Smooth muscle cell (in vitro differentiated cells): Measurements from ENCODE around the gene GHR. TPM values are rescaled to one million over a fixed set of nuclear protein-coding genes. Genes with fewer than 3 reads are reported as not detected.

Source experiments
- DNase-seq: peaks from one replicate; lab custom pipeline; 2025; ENCODE audit not compliant: unreplicated experiment; lab: John Stamatoyannopoulos, UW
- H2AFZ ChIP-seq: fragments of 200-600 bp; sonication (generic); 2 replicates; pipeline ENCODE4 v1.6.0; 2016; ENCODE audit warnings: antibody characterized with exemption, low read depth, mild to moderate bottlenecking
- H3F3A ChIP-seq: fragments of 200-600 bp; sonication (generic); 2 replicates; pipeline ENCODE4 v1.6.0; 2017; ENCODE audit warnings: antibody characterized with exemption, low read depth
- H3K27ac ChIP-seq: fragments of 200-600 bp; sonication (generic); 2 replicates; pipeline ENCODE4 v1.5.1; 2016; ENCODE audit warnings: low read depth, mild to moderate bottlenecking
- H3K27me3 ChIP-seq: fragments of 200-600 bp; sonication (generic); 2 replicates; pipeline ENCODE4 v1.6.1; 2016; ENCODE audit warnings: low read depth, mild to moderate bottlenecking
- H3K36me3 ChIP-seq: fragments of 200-600 bp; sonication (generic); 2 replicates; pipeline ENCODE4 v1.5.1; 2016; ENCODE audit warnings: low read depth
- H3K4me1 ChIP-seq: fragments of 200-600 bp; sonication (generic); 2 replicates; pipeline ENCODE4 v1.5.1; 2016; ENCODE audit warnings: low read depth
- H3K4me2 ChIP-seq: fragments of 200-600 bp; sonication (generic); 2 replicates; pipeline ENCODE4 v1.6.0; 2016; ENCODE audit warnings: mild to moderate bottlenecking
- H3K4me3 ChIP-seq: fragments of 200-600 bp; sonication (generic); 2 replicates; pipeline ENCODE4 v1.5.1; 2016; ENCODE audit warnings: mild to moderate bottlenecking
- H3K79me2 ChIP-seq: fragments of 200-600 bp; sonication (generic); 2 replicates; pipeline ENCODE4 v1.6.0; 2016; ENCODE audit warnings: low read depth, mild to moderate bottlenecking
- H3K9ac ChIP-seq: fragments of 200-600 bp; sonication (generic); 2 replicates; pipeline ENCODE4 v1.6.0; 2016; ENCODE audit warnings: low read depth
- H3K9me3 ChIP-seq: fragments of 200-600 bp; sonication (generic); replicated peaks from 2 replicates; pipeline ENCODE4 v1.5.1; 2016; ENCODE audit warnings: low read depth
- H4K20me1 ChIP-seq: fragments of 200-600 bp; sonication (generic); 2 replicates; pipeline ENCODE4 v1.6.0; 2016; ENCODE audit warnings: low read depth
- CTCF ChIP-seq: fragments of 200-600 bp; sonication (generic); IDR thresholded peaks from 2 replicates; pipeline ENCODE4 v1.5.1; 2017; ENCODE audit warnings: borderline replicate concordance, mild to moderate bottlenecking, antibody characterized with exemption; ENCODE audit not compliant: insufficient read depth, poor library complexity, severe bottlenecking
- WGBS: methylation state at CpG from one replicate; pipeline ENCODE4 v1.1.7; 2016; ENCODE audit warnings: low lambda C conversion rate; 5-methylcytosine and 5-hydroxymethylcytosine counted together
- polyA plus RNA-seq: library from polyadenylated mRNA; unstranded; fragments of >200 nt; fragmentation: Nextera tagmentation; extraction: Ambion mirVana; gene quantifications from 2 replicates; pipeline ENCODE4 v1.2.1, GENCODE V29; 2016
- total RNA-seq: library from RNA; depleted of rRNA; stranded (reverse); fragments of >200 nt; gene quantifications from 2 replicates; pipeline ENCODE4 v1.2.3, GENCODE V29; 2014

The GHR gene
- total and polyA plus RNA-seq, 2 experiments from 2014 or later: 2.1 to 4.3 TPM

GRCh38 chr5:42506662-42507061 is 83.4 kb downstream of the GHR start:
- H3K27ac ChIP-seq: no peak overlapping the region
- no peak overlapping the region for H3K4me3 ChIP-seq
- no peak for DNase-seq
- H3K4me1 ChIP-seq: peaks cover 4% of the 10 kb centered on the region
- no peaks in the 10 kb centered on the region for H4K20me1 ChIP-seq
- H3K27me3 ChIP-seq: no peaks in the 10 kb centered on the region
- no peak overlapping the region for H2AFZ ChIP-seq
- no peaks in the 10 kb centered on the region for H3K9me3 ChIP-seq
- no peaks in the 10 kb centered on the region for H3K79me2 ChIP-seq
- no peak for TF ChIP-seq CTCF
- H3K36me3 ChIP-seq: no peaks in the 10 kb centered on the region
- 95% methylated on average over 2 of the region's 2 CpGs for WGBS
- H3F3A ChIP-seq: no peaks in the 10 kb centered on the region
- H3K9ac ChIP-seq: no peak overlapping the region
- no peak overlapping the region for H3K4me2 ChIP-seq

GRCh38 chr5:42507451-42508097 is 84.3 kb downstream of the GHR start:
- Histone ChIP-seq H3K27ac (no peak overlapping the region), H2AFZ (no peak overlapping the region), H3K9me3 (no peaks in the 10 kb centered on the region), H3K79me2 (no peaks in the 10 kb centered on the region), H3F3A (no peaks in the 10 kb centered on the region), H3K4me3 (no peak overlapping the region), H3K9ac (no peak overlapping the region), H3K27me3 (no peaks in the 10 kb centered on the region), H3K4me1 (peaks cover 4% of the 10 kb centered on the region), H3K36me3 (no peaks in the 10 kb centered on the region), H3K4me2 (no peak overlapping the region), H4K20me1 (no peaks in the 10 kb centered on the region)
- DNase-seq: no peak
- TF ChIP-seq CTCF: no peak
- WGBS: 73% methylated on average over 5 of the region's 5 CpGs

GRCh38 chr5:42513246-42513645 is 90.0 kb downstream of the GHR start:
- 86% methylated on average over 9 of the region's 9 CpGs for WGBS
- Histone ChIP-seq H2AFZ (no peak overlapping the region), H3K9me3 (no peaks in the 10 kb centered on the region), H3K79me2 (no peaks in the 10 kb centered on the region), H3K36me3 (no peaks in the 10 kb centered on the region), H3K27me3 (no peaks in the 10 kb centered on the region), H3K4me3 (no peak overlapping the region), H4K20me1 (no peaks in the 10 kb centered on the region), H3K4me2 (no peak overlapping the region), H3K9ac (no peak overlapping the region), H3K4me1 (no peaks in the 10 kb centered on the region), H3K27ac (no peak overlapping the region), H3F3A (no peaks in the 10 kb centered on the region)
- TF ChIP-seq CTCF: no peak
- no peak for DNase-seq

- H3K4me1 ChIP-seq: no peaks in the 10 kb centered on the region
- WGBS: 76% methylated on average over 2 of the region's 2 CpGs
- H3K79me2 ChIP-seq: no peaks in the 10 kb centered on the region
- H3K4me3 ChIP-seq: no peak overlapping the region
- DNase-seq: no peak
- H4K20me1 ChIP-seq: no peaks in the 10 kb centered on the region
- H3K36me3 ChIP-seq: no peaks in the 10 kb centered on the region
- no peaks in the 10 kb centered on the region for H3F3A ChIP-seq
- H2AFZ ChIP-seq: no peak overlapping the region
- H3K27ac ChIP-seq: no peak overlapping the region
- H3K9ac ChIP-seq: no peak overlapping the region
- TF ChIP-seq CTCF: no peak
- H3K4me2 ChIP-seq: no peak overlapping the region
- no peaks in the 10 kb centered on the region for H3K27me3 ChIP-seq
- no peaks in the 10 kb centered on the region for H3K9me3 ChIP-seq
Observed at GRCh38 chr5:42514754-42515153, 91.5 kb downstream of the GHR start.
